SU-DHL-6 (cell line): ENCODE measurements around the gene YKT6.

Experiments
- H2AFZ ChIP-seq: fragments of 200-600 bp; sonication (generic); 2 replicates; pipeline ENCODE4 v1.6.1; 2014; ENCODE audit warnings: low read depth, mild to moderate bottlenecking, moderate library complexity, mixed read lengths, antibody characterized with exemption, low read length; ENCODE audit not compliant: severe bottlenecking
- H3F3A ChIP-seq: fragments of 200-600 bp; shearing (Covaris generic); 2 replicates; pipeline ENCODE4 v1.6.0; 2016; ENCODE audit warnings: antibody characterized with exemption, mild to moderate bottlenecking; ENCODE audit not compliant: insufficient read depth
- H3K27ac ChIP-seq: fragments of 200-600 bp; sonication (generic); 2 replicates; pipeline ENCODE4 v1.5.1; 2016; ENCODE audit warnings: low read depth, mild to moderate bottlenecking, low read length, moderate library complexity, mixed read lengths
- H3K27me3 ChIP-seq: fragments of 200-600 bp; sonication (generic), shearing (Covaris generic); 2 replicates; pipeline ENCODE4 v1.6.0; 2014; ENCODE audit warnings: mild to moderate bottlenecking, low read length
- H3K36me3 ChIP-seq: fragments of 200-600 bp; sonication (generic); 2 replicates; pipeline ENCODE4 v1.6.1; 2014; ENCODE audit warnings: mild to moderate bottlenecking, low read length, mixed read lengths
- H3K4me2 ChIP-seq: fragments of 300-600, 200-600 bp; shearing (Covaris generic), sonication (generic); 2 replicates; pipeline ENCODE4 v1.6.0; 2014; ENCODE audit warnings: low read length, low read depth, mild to moderate bottlenecking; ENCODE audit not compliant: poor library complexity, severe bottlenecking
- H3K4me3 ChIP-seq: fragments of 200-600 bp; sonication (generic); 2 replicates; pipeline ENCODE4 v1.5.1; 2014; ENCODE audit warnings: antibody characterized with exemption, low read length, mild to moderate bottlenecking, mixed read lengths; ENCODE audit not compliant: insufficient read depth, poor library complexity, severe bottlenecking
- H3K79me2 ChIP-seq: fragments of 200-600 bp; sonication (generic); 2 replicates; pipeline ENCODE4 v1.6.1; 2014; ENCODE audit warnings: mild to moderate bottlenecking, low read length, moderate library complexity; ENCODE audit not compliant: insufficient read depth
- H3K9ac ChIP-seq: fragments of 200-600 bp; sonication (generic); 2 replicates; pipeline ENCODE4 v1.7.0; 2014; ENCODE audit warnings: mild to moderate bottlenecking, low read length
- H3K9me2 ChIP-seq: fragments of 200-600 bp; sonication (generic); replicated peaks from 2 replicates; pipeline ENCODE4 v1.6.1; 2014; ENCODE audit warnings: low read length; ENCODE audit not compliant: insufficient read depth
- H3K9me3 ChIP-seq: fragments of 200-600 bp; sonication (generic); 2 replicates; pipeline ENCODE4 v1.6.1; 2014; ENCODE audit warnings: low read length, mixed read lengths; ENCODE audit not compliant: insufficient read depth
- H4K20me1 ChIP-seq: fragments of 200-600 bp; sonication (generic); 2 replicates; pipeline ENCODE4 v1.6.1; 2014; ENCODE audit warnings: low read depth, mild to moderate bottlenecking, antibody characterized with exemption, low read length, moderate library complexity, mixed read lengths
- CTCF ChIP-seq: fragments of 200-600 bp; sonication (generic); IDR thresholded peaks from one replicate; pipeline ENCODE4 v1.5.1; 2017; ENCODE audit warnings: antibody characterized with exemption, mild to moderate bottlenecking, low read length, moderate library complexity; ENCODE audit not compliant: insufficient read depth, poor library complexity, severe bottlenecking
- EZH2phosphoT487 ChIP-seq: fragments of 200-600 bp; sonication (generic), shearing (Covaris generic); conservative IDR thresholded peaks from 2 replicates; pipeline ENCODE4 v1.6.1; 2018; ENCODE audit warnings: mild to moderate bottlenecking, antibody characterized with exemption, low read length, moderate library complexity, mixed read lengths

YKT6 gene

GRCh38 chr7:44185729-44186128 is 15.0 kb upstream of the YKT6 start:
- Histone ChIP-seq H2AFZ (no peak overlapping the region), H3F3A (no peaks in the 10 kb centered on the region), H3K9ac (no peak overlapping the region), H3K36me3 (no peaks in the 10 kb centered on the region), H3K9me3 (peaks cover 18% of the 10 kb centered on the region; the same call in 1 of the 2 replicates), H4K20me1 (no peaks in the 10 kb centered on the region), H3K79me2 (no peaks in the 10 kb centered on the region), H3K27ac (no peak overlapping the region), H3K27me3 (0 out of 2 replicates have a peak, but pooled peaks cover 5% of the 10 kb centered on the region), H3K4me3 (no peak overlapping the region), H3K9me2 (no peaks in the 10 kb centered on the region), H3K4me2 (no peak overlapping the region)
- no peak for TF ChIP-seq CTCF
- TF ChIP-seq EZH2phosphoT487 = no peak

DNA sequence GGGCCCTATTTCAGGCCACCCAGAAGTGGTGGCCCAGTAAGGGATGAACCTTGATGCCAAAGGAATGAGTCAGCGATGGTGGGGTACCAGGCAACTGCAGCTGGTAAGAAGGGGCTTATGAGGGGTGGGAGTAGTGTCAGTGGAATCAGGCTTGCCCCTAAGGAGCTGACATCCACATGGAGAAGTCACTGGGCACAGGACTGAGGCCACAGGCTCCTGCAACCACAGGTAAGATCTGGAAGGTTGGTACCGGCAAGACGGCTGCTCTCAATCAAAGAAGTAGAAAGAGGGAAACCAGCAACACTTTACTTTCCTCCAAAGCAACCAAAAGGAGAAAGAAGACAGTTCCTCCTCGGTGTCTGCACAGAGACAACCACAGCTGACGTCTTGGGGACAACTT is 14.0 kb upstream of the YKT6 start:
- no peak overlapping the region for H3K9ac ChIP-seq
- H3K4me2 ChIP-seq = no peak overlapping the region
- no peaks in the 10 kb centered on the region for H3K79me2 ChIP-seq
- no peak overlapping the region for H3K4me3 ChIP-seq
- no peaks in the 10 kb centered on the region for H3F3A ChIP-seq
- peaks cover 17% of the 10 kb centered on the region; the same call in 1 of the 2 replicates for H3K9me3 ChIP-seq
- H4K20me1 ChIP-seq = no peaks in the 10 kb centered on the region
- TF ChIP-seq CTCF = no peak
- no peak for TF ChIP-seq EZH2phosphoT487
- H3K27ac ChIP-seq = no peak overlapping the region
- no peaks in the 10 kb centered on the region for H3K36me3 ChIP-seq
- no peak overlapping the region for H2AFZ ChIP-seq
- H3K27me3 ChIP-seq = 0 out of 2 replicates have a peak, but pooled peaks cover 5% of the 10 kb centered on the region
- no peaks in the 10 kb centered on the region for H3K9me2 ChIP-seq

DNA sequence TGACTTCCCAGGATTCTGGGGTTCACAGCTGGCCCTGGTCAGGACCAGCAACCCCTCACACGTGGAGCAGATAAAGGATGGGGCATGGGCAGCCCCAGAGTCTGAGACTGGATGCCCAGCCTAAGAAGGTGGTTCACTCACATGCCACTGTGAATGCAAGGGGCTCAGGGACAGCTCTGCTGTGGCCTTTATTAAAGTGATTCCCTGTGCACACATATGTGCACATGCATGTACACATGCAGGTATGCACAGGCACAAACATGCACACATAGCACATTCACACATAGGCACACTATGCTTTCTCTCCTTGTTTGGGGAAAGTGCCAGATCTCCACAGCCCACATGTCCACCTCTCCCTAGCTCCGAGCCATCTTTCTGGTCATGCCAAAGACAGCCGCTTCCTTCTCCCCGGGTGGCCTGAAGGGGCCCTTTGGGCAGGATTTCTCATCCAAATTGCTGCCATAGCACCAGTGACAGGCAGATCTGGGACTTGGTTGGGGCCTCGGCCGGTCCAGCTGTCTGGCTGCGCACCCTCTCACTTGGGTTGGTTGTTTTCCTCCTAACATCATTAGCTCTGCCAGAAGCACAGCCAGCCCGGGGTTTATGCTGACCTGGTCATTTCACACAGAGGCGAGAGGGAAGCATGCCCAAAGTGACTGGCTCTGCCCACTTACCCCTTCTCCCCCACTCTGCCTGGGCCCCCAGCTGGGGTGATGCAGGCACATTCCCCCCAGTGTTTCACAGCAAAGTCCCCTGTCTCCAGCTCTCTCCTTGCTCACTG is 13.0 kb upstream of the YKT6 start:
- 0 out of 2 replicates have a peak, but pooled peaks cover 5% of the 10 kb centered on the region for H3K27me3 ChIP-seq
- H3K36me3 ChIP-seq = no peaks in the 10 kb centered on the region
- peaks cover 6% of the 10 kb centered on the region; the same call in 1 of the 2 replicates for H3K9me3 ChIP-seq
- H2AFZ ChIP-seq = no peak overlapping the region
- H4K20me1 ChIP-seq = no peaks in the 10 kb centered on the region
- no peak overlapping the region for H3K4me3 ChIP-seq
- no peaks in the 10 kb centered on the region for H3K9me2 ChIP-seq
- no peaks in the 10 kb centered on the region for H3F3A ChIP-seq
- H3K27ac ChIP-seq = no peak overlapping the region
- no peaks in the 10 kb centered on the region for H3K79me2 ChIP-seq
- H3K4me2 ChIP-seq = no peak overlapping the region
- no peak overlapping the region for H3K9ac ChIP-seq
- TF ChIP-seq EZH2phosphoT487 = no peak
- TF ChIP-seq CTCF = no peak
